HEK293 (cell line): ENCODE results near the gene ZNF26.

Source experiments
- CTCF ChIA-PET: fragments of 350-600 bp; formaldehyde crosslinking; extraction: SDS; loops from one replicate; lab custom pipeline; 2021; ENCODE audit warnings: antibody characterized with exemption; lab: Yijun Ruan, JAX
- POLR2A ChIA-PET: fragments of 300-600 bp; formaldehyde crosslinking; extraction: SDS; loops from one replicate; lab custom pipeline; 2020; ENCODE audit warnings: antibody characterized with exemption, inconsistent platforms; lab: Yijun Ruan, JAX
- H3K27ac ChIP-seq: fragments of 200-500 bp; sonication (Bioruptor generic); 2 replicates; pipeline ENCODE4 v1.5.1; 2014; ENCODE audit warnings: low read depth, low read length, control low read depth, inconsistent platforms; ENCODE audit errors: extremely low read depth
- H3K36me3 ChIP-seq, 2 experiments: fragments of 200-500 bp in 1 of 2; sonication (Bioruptor generic) in 1 of 2; 1 replicate in 1 of 2; 2 replicates in 1 of 2; pipeline ENCODE4 v1.5.1; 2014 to 2017; ENCODE audit warnings: inconsistent platforms in 2 of 2, low read length in 2 of 2; ENCODE audit not compliant: control insufficient read depth in 2 of 2, insufficient read depth in 1 of 2
- H3K4me1 ChIP-seq: fragments of 200-500 bp; sonication (Bioruptor generic); 2 replicates; pipeline ENCODE4 v1.5.1; 2014; ENCODE audit warnings: mild to moderate bottlenecking, low read length, inconsistent platforms; ENCODE audit not compliant: control insufficient read depth, insufficient read depth
- H3K4me3 ChIP-seq: 2 replicates; pipeline ENCODE4 v1.5.1; 2011; ENCODE audit warnings: low read depth, mild to moderate bottlenecking, control low read depth, low read length, moderate library complexity
- H3K9me3 ChIP-seq: fragments of 200-500 bp; sonication (Bioruptor generic); 2 replicates; pipeline ENCODE4 v1.5.1; 2014; ENCODE audit warnings: low read depth, low read length, inconsistent platforms; ENCODE audit not compliant: control insufficient read depth, insufficient read depth
- GLIS1 ChIP-seq: fragments of 450-650 bp; formaldehyde crosslinking; IDR thresholded peaks from 2 replicates; pipeline ENCODE4 v1.5.1; 2016; ENCODE audit warnings: missing biosample characterization, missing genetic modification characterization
- HOXC10 ChIP-seq: sonication (generic); formaldehyde crosslinking; IDR thresholded peaks from 2 replicates; pipeline ENCODE4 v1.8.1; 2023; ENCODE audit warnings: mild to moderate bottlenecking, missing genetic modification reagents
- INSM2 ChIP-seq: fragments of 450-650 bp; formaldehyde crosslinking; IDR thresholded peaks from 2 replicates; pipeline ENCODE4 v1.5.1; 2016; ENCODE audit warnings: missing biosample characterization, missing genetic modification characterization
- PATZ1 ChIP-seq: fragments of 450-650 bp; formaldehyde crosslinking; IDR thresholded peaks from 2 replicates; pipeline ENCODE4 v1.5.1; 2016; ENCODE audit warnings: missing biosample characterization, missing genetic modification characterization
- PRDM1 ChIP-seq: fragments of 450-650 bp; formaldehyde crosslinking; IDR thresholded peaks from 2 replicates; pipeline ENCODE4; 2016; ENCODE audit warnings: missing biosample characterization, missing genetic modification characterization
- TSHZ1 ChIP-seq: fragments of 450-650 bp; formaldehyde crosslinking; IDR thresholded peaks from 2 replicates; pipeline ENCODE4 v1.5.1; 2016; ENCODE audit warnings: missing biosample characterization, missing genetic modification characterization, borderline replicate concordance
- ZBTB26 ChIP-seq: fragments of 450-650 bp; formaldehyde crosslinking; optimal IDR thresholded peaks from 2 replicates; pipeline ENCODE3; 2016; ENCODE audit warnings: missing biosample characterization, mild to moderate bottlenecking, missing genetic modification characterization
- ZBTB6 ChIP-seq: fragments of 450-650 bp; formaldehyde crosslinking; IDR thresholded peaks from 2 replicates; pipeline ENCODE4 v1.5.1; 2017; ENCODE audit warnings: missing biosample characterization, missing genetic modification characterization
- ZNF2 ChIP-seq: fragments of 450-650 bp; formaldehyde crosslinking; IDR thresholded peaks from 2 replicates; pipeline ENCODE4 v1.5.1; 2016; ENCODE audit warnings: missing biosample characterization, missing genetic modification characterization
- ZNF23 ChIP-seq: fragments of 450-650 bp; formaldehyde crosslinking; IDR thresholded peaks from 2 replicates; pipeline ENCODE4 v1.5.1; 2016; ENCODE audit warnings: missing biosample characterization, missing genetic modification characterization, borderline replicate concordance
- ZNF248 ChIP-seq: fragments of 450-650 bp; formaldehyde crosslinking; IDR thresholded peaks from 2 replicates; pipeline ENCODE4 v1.5.1; 2017; ENCODE audit warnings: missing biosample characterization, missing genetic modification characterization
- ZNF423 ChIP-seq: fragments of 450-650 bp; formaldehyde crosslinking; IDR thresholded peaks from 2 replicates; pipeline ENCODE4 v1.5.1; 2016; ENCODE audit warnings: missing biosample characterization, missing genetic modification characterization
- ZNF426 ChIP-seq: fragments of 450-650 bp; formaldehyde crosslinking; IDR thresholded peaks from 2 replicates; pipeline ENCODE4 v1.5.1; 2017; ENCODE audit warnings: missing biosample characterization, missing genetic modification characterization, mild to moderate bottlenecking, inconsistent platforms, moderate library complexity
- ZNF571 ChIP-seq: fragments of 450-650 bp; formaldehyde crosslinking; IDR thresholded peaks from 2 replicates; pipeline ENCODE4 v1.5.0; 2017; ENCODE audit warnings: missing biosample characterization, missing genetic modification characterization
- ZNF596 ChIP-seq: fragments of 450-650 bp; IDR thresholded peaks from 2 replicates; pipeline ENCODE4 v1.5.0; 2018; ENCODE audit warnings: missing biosample characterization, mild to moderate bottlenecking, missing genetic modification characterization, moderate library complexity
- ZNF664 ChIP-seq: fragments of 450-650 bp; formaldehyde crosslinking; IDR thresholded peaks from 2 replicates; pipeline ENCODE4 v1.5.1; 2016; ENCODE audit warnings: missing biosample characterization, missing genetic modification characterization
- ZNF670 ChIP-seq: fragments of 450-650 bp; formaldehyde crosslinking; IDR thresholded peaks from 2 replicates; pipeline ENCODE4 v1.5.1; 2016; ENCODE audit warnings: missing biosample characterization, missing genetic modification characterization, low read depth
- ZNF677 ChIP-seq: fragments of 450-650 bp; IDR thresholded peaks from 2 replicates; pipeline ENCODE4 v1.5.0; 2018; ENCODE audit warnings: missing biosample characterization, mild to moderate bottlenecking, missing genetic modification characterization, moderate library complexity
- ZNF768 ChIP-seq: fragments of 450-650 bp; formaldehyde crosslinking; IDR thresholded peaks from 2 replicates; pipeline ENCODE4 v1.5.1; 2018; ENCODE audit warnings: missing biosample characterization, mild to moderate bottlenecking, missing genetic modification characterization
- ZNF830 ChIP-seq: fragments of 450-650 bp; IDR thresholded peaks from 2 replicates; pipeline ENCODE4 v1.5.0; 2018; ENCODE audit warnings: missing biosample characterization, missing genetic modification characterization, low read depth, mild to moderate bottlenecking, moderate library complexity

ZNF26 gene

GRCh38 chr12:132953771-132954170 is 32.4 kb upstream of the ZNF26 start:
- no peak overlapping the region for H3K4me3 ChIP-seq
- no peaks in the 10 kb centered on the region; the same call in 1 of the 2 replicates for H3K9me3 ChIP-seq
- POLR2A ChIA-PET = no interaction called here
- H3K4me1 ChIP-seq = peaks cover 2% of the 10 kb centered on the region; the same call in 1 of the 2 replicates
- TF ChIP-seq ZNF423 (tag by site-specific recombination) (no peak), ZNF830 (no peak), ZNF2 (tag by site-specific recombination) (no peak), ZNF664 (tag by site-specific recombination) (no peak), GLIS1 (tag by site-specific recombination) (no peak), ZNF677 (tag by site-specific recombination) (no peak), ZBTB26 (tag by site-specific recombination) (no peak), ZNF596 (no peak), ZNF670 (no peak), TSHZ1 (tag by site-specific recombination) (no peak), ZNF248 (no peak), ZBTB6 (tag by site-specific recombination) (no peak), ZNF768 (tag by site-specific recombination) (no peak), ZNF23 (tag by site-specific recombination) (no peak), PATZ1 (no peak), HOXC10 (CRISPR knock-in tag) (no peak), INSM2 (tag by site-specific recombination) (no peak), ZNF426 (tag by site-specific recombination) (no peak), PRDM1 (no peak), ZNF571 (no peak)
- TF ChIP-seq, all 188 proteins: peak for 0
- CTCF ChIA-PET = no interaction called here
- Histone ChIP-seq H3K36me3 (peaks cover 0 to 33% of the 10 kb centered on the region in 2 experiments; a peak in 2 of 3 replicates), H3K27ac (no peak overlapping the region)
